Karpas-422 (cell line): ENCODE measurements around the gene KAZN. TPM values are rescaled to one million over a fixed set of nuclear protein-coding genes. Genes with fewer than 3 reads are reported as not detected.

Experiments
- DNase-seq: peaks from one replicate; pipeline ENCODE4 v3.0.0-alpha.2; 2015
- H2AFZ ChIP-seq: fragments of 200-600 bp; sonication (generic); 2 replicates; pipeline ENCODE4 v1.6.1; 2014; ENCODE audit warnings: antibody characterized with exemption, low read length, mixed read lengths
- H3K27ac ChIP-seq: fragments of 200-600 bp; sonication (generic); 2 replicates; pipeline ENCODE4 v1.5.1; 2014; ENCODE audit warnings: mild to moderate bottlenecking, low read length, moderate library complexity
- H3K27me3 ChIP-seq: fragments of 200-600 bp; sonication (generic); 2 replicates; pipeline ENCODE4 v1.6.1; 2014; ENCODE audit warnings: low read length, mixed read lengths
- H3K36me3 ChIP-seq: fragments of 200-600 bp; sonication (generic); 2 replicates; pipeline ENCODE4 v1.6.1; 2014; ENCODE audit warnings: low read length, mixed read lengths; ENCODE audit not compliant: insufficient read depth
- H3K4me1 ChIP-seq: fragments of 200-600 bp; sonication (generic); 2 replicates; pipeline ENCODE4 v1.6.1; 2014; ENCODE audit warnings: mild to moderate bottlenecking, low read length, mixed read lengths
- H3K4me2 ChIP-seq: fragments of 200-600 bp; sonication (generic); 2 replicates; pipeline ENCODE4 v1.6.1; 2014; ENCODE audit warnings: low read length, low read depth, mild to moderate bottlenecking; ENCODE audit not compliant: poor library complexity, severe bottlenecking
- H3K4me3 ChIP-seq: fragments of 200-600 bp; sonication (generic); 2 replicates; pipeline ENCODE4 v1.5.1; 2014; ENCODE audit warnings: mild to moderate bottlenecking, antibody characterized with exemption, low read length, mixed read lengths
- H3K79me2 ChIP-seq: fragments of 200-600 bp; sonication (generic); 2 replicates; pipeline ENCODE4 v1.6.1; 2014; ENCODE audit warnings: mild to moderate bottlenecking, low read length, mixed read lengths
- H3K9ac ChIP-seq: fragments of 200-600 bp; sonication (generic); 2 replicates; pipeline ENCODE4 v1.6.0; 2014; ENCODE audit warnings: low read length
- H3K9me2 ChIP-seq: fragments of 200-600 bp; sonication (generic), shearing (Covaris generic); replicated peaks from 2 replicates; pipeline ENCODE4 v1.6.0; 2014; ENCODE audit warnings: mild to moderate bottlenecking, low read length, moderate library complexity; ENCODE audit not compliant: insufficient read depth
- H3K9me3 ChIP-seq: fragments of 300-700, 200-600 bp; sonication (generic); 2 replicates; pipeline ENCODE4 v1.6.1; 2014; ENCODE audit warnings: low read length, mixed read lengths
- H4K20me1 ChIP-seq: fragments of 200-600 bp; sonication (generic); 2 replicates; pipeline ENCODE4 v1.6.1; 2014; ENCODE audit warnings: mild to moderate bottlenecking, antibody characterized with exemption, low read length, low read depth; ENCODE audit not compliant: insufficient read depth
- total RNA-seq: library from RNA; depleted of rRNA; stranded (reverse); fragments of >200 nt; shearing (Covaris generic); gene quantifications from 2 replicates; pipeline ENCODE4 v1.2.3, GENCODE V29; 2014; ENCODE audit warnings: low replicate concordance

KAZN gene
- total RNA-seq, 1 experiment from 2014 or later: not detected

DNA sequence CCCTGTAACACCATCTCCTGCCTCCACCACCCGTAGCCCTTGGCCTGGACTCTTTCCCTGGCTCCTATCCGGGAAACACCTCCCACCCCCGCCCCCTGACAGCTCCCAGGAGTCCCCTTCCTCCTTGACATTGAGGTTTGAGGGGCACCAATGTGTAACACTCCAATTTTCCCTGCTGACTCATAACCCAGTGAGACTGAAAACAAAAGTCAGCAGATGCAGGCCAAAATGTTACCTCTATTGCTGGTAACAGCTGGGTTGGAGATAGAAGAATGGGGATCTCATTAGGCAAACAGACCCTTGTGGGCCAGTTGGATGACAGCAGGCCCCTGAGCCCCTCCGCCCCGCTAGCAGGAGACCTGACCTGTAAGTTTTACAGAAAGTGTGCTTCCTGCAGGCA lies 237.2 kb downstream of the KAZN start:
- no peak overlapping the region for H3K4me2 ChIP-seq
- H3K27ac ChIP-seq: no peak overlapping the region
- no peaks in the 10 kb centered on the region for H3K9me3 ChIP-seq
- no peak for DNase-seq
- H3K9ac ChIP-seq: no peak overlapping the region
- no peaks in the 10 kb centered on the region for H4K20me1 ChIP-seq
- no peak overlapping the region for H3K4me3 ChIP-seq
- H3K27me3 ChIP-seq: no peaks in the 10 kb centered on the region
- H3K9me2 ChIP-seq: no peaks in the 10 kb centered on the region
- no peaks in the 10 kb centered on the region for H3K79me2 ChIP-seq
- H3K4me1 ChIP-seq: no peaks in the 10 kb centered on the region
- H3K36me3 ChIP-seq: no peaks in the 10 kb centered on the region
- no peak overlapping the region for H2AFZ ChIP-seq

DNA sequence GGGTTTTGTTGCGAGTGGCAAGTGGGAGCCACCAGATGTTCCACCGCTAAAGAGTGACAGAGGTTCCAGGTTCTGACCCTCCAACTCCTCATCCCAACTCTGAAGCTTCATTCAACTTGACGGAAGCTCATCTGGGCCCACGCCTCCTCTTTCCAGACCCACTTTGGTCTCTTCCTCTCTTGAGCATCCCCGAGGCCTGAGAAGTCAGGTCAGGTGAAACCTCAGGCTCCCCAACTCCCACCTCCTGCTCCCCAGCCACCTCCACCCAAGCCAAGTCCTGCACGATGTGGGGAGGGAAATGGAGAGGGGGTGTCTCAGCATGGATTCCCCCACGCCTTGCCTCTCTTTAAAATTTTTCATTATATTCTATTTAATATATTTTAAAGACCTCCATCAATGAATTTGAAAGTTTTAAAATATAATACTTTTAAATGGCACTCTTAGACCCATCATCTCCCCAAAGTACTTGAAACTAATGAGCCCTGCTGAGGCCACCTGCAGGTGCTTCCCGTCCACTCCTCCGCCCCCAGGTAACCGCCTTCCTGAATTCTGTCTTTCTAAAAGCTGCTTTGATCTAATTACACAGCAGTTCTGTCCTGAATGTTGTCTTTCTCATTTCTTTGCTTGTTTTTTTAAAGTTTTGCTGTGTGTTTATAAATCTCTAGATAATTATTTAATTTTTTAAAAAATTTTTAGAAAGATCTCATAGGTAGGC lies 238.1 kb downstream of the KAZN start:
- Histone ChIP-seq H3K9me2 (no peaks in the 10 kb centered on the region), H3K36me3 (no peaks in the 10 kb centered on the region), H3K4me1 (no peaks in the 10 kb centered on the region), H3K9me3 (peaks cover 1% of the 10 kb centered on the region; the same call in 1 of the 2 replicates), H3K27me3 (no peaks in the 10 kb centered on the region), H2AFZ (no peak overlapping the region), H3K27ac (no peak overlapping the region), H3K4me2 (no peak overlapping the region), H3K79me2 (no peaks in the 10 kb centered on the region), H3K9ac (no peak overlapping the region), H3K4me3 (no peak overlapping the region), H4K20me1 (no peaks in the 10 kb centered on the region)
- DNase-seq: no peak

DNA sequence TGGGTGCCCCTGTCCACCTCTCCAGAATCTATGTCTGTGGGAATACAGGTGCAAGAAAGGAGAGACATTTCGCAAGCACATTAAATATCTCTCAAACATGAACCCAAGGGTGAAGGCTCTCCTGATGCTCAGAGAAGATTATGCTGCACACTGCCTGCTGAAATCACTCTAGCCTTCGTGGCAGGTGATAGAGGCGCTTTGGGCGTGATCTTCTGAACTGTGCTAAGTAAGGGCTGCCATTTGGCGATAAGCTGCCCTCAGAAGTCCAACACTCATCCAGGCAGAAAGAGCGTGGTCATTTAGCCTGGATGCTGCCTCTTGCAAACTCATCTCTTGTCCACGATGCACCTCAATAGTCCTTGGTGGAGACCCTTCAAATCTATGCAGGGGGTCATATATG lies 241.9 kb downstream of the KAZN start:
- Histone ChIP-seq H3K9ac (no peak overlapping the region), H3K79me2 (no peaks in the 10 kb centered on the region), H2AFZ (no peak overlapping the region), H3K27ac (no peak overlapping the region), H3K9me3 (peaks cover 9% of the 10 kb centered on the region; the same call in 1 of the 2 replicates), H3K4me1 (no peaks in the 10 kb centered on the region), H4K20me1 (no peaks in the 10 kb centered on the region), H3K9me2 (no peaks in the 10 kb centered on the region), H3K4me2 (no peak overlapping the region), H3K27me3 (no peaks in the 10 kb centered on the region; the same call in 1 of the 2 replicates), H3K36me3 (no peaks in the 10 kb centered on the region), H3K4me3 (no peak overlapping the region)
- no peak for DNase-seq

DNA sequence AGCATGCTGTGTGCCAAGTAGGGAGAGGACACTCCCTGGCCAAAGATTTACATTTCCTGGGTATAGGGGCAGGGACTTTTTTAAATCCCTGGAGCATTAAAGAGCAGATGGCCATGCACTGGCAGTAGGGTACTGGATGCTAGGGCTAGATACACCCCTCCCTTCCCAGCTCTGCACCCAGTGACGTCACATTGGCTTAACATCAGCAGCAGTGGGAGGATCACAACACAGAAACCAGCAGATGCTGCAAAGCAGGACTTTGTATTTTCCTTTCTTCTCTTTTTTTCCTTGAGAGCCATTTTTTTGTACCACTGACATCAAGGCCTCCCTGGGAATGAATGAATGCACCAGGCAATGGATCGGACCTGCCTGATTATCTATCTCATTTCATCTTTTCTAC lies 243.0 kb downstream of the KAZN start:
- Histone ChIP-seq H3K9me2 (no peaks in the 10 kb centered on the region), H3K4me3 (no peak overlapping the region), H3K79me2 (no peaks in the 10 kb centered on the region), H3K27ac (no peak overlapping the region), H3K4me1 (no peaks in the 10 kb centered on the region), H4K20me1 (no peaks in the 10 kb centered on the region), H3K4me2 (no peak overlapping the region), H2AFZ (no peak overlapping the region), H3K27me3 (no peaks in the 10 kb centered on the region; the same call in 1 of the 2 replicates), H3K36me3 (no peaks in the 10 kb centered on the region), H3K9me3 (peaks cover 9% of the 10 kb centered on the region; the same call in 1 of the 2 replicates), H3K9ac (no peak overlapping the region)
- no peak for DNase-seq

DNA sequence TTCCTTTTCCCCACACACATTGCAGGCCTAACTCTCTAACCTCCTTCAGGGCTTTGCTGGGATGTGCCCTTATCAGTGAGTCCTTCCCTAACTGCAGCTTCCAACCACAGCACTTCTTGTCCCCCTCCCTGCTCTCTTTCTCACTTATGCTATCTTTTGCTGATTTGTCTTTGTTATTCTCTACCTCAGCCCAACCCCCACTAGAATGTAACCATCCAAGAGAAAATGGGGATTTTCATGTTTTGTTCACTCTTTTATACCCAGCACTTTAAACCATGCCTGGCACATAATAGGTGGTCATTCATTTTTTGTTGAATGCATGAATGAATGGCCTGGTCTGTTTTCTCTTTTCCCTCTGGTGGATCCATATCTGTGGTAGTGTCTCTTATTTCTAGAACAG lies 243.5 kb downstream of the KAZN start:
- H3K9me3 ChIP-seq: peaks cover 9% of the 10 kb centered on the region; the same call in 1 of the 2 replicates
- H3K79me2 ChIP-seq: no peaks in the 10 kb centered on the region
- DNase-seq: no peak
- no peak overlapping the region for H3K27ac ChIP-seq
- H3K9ac ChIP-seq: no peak overlapping the region
- no peaks in the 10 kb centered on the region for H4K20me1 ChIP-seq
- H3K4me1 ChIP-seq: no peaks in the 10 kb centered on the region
- no peaks in the 10 kb centered on the region; the same call in 1 of the 2 replicates for H3K27me3 ChIP-seq
- no peak overlapping the region for H3K4me3 ChIP-seq
- H3K9me2 ChIP-seq: no peaks in the 10 kb centered on the region
- no peaks in the 10 kb centered on the region for H3K36me3 ChIP-seq
- no peak overlapping the region for H2AFZ ChIP-seq
- H3K4me2 ChIP-seq: no peak overlapping the region

DNA sequence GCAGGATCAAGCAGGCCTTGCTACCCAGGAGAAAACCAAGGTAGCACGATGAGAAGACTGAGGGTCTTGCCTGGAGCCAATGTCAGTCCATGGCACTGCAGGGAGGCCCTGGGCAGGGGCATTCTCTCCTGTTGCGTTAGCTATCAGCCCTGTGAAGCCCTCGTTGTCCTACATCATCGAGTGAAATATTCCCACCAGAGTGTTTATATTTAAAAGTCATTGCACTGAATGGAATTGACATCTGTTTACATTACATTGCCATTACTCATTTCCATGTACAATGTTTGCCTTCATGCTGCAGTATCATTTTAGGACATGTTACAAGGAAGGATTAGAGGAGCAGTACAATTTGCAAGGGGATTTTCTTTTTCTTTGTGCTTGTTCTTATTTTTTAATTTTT lies 243.9 kb downstream of the KAZN start:
- Histone ChIP-seq H3K4me2 (no peak overlapping the region), H2AFZ (no peak overlapping the region), H3K27me3 (no peaks in the 10 kb centered on the region; the same call in 1 of the 2 replicates), H3K9ac (no peak overlapping the region), H3K27ac (no peak overlapping the region), H3K4me3 (no peak overlapping the region), H3K4me1 (no peaks in the 10 kb centered on the region), H3K9me2 (no peaks in the 10 kb centered on the region), H3K79me2 (no peaks in the 10 kb centered on the region), H3K36me3 (no peaks in the 10 kb centered on the region), H4K20me1 (no peaks in the 10 kb centered on the region), H3K9me3 (peaks cover 9% of the 10 kb centered on the region; the same call in 1 of the 2 replicates)
- no peak for DNase-seq

DNA sequence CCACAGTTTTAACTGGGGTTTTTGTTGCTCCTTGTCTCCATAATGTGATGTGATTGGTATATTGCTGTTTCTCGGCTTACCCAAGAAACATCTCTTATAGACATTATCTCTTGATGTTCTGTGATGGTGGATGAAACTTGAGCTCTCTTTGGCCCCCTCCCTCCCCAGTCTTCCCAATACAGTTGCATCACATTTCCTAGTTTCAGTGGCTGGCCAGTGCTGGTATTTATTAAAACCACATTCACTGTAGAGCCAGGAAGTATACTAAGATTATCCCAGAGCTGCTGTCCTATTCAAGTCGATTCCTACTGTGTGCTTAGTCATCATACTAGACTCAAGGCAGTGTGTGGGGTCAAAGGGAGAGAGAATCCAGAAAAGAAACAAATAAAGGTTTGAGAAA lies 244.4 kb downstream of the KAZN start:
- Histone ChIP-seq H3K4me2 (no peak overlapping the region), H3K9me3 (peaks cover 9% of the 10 kb centered on the region; the same call in 1 of the 2 replicates), H3K4me1 (no peaks in the 10 kb centered on the region), H3K27me3 (no peaks in the 10 kb centered on the region; the same call in 1 of the 2 replicates), H3K36me3 (no peaks in the 10 kb centered on the region), H3K9me2 (no peaks in the 10 kb centered on the region), H3K4me3 (no peak overlapping the region), H3K79me2 (no peaks in the 10 kb centered on the region), H3K27ac (no peak overlapping the region), H2AFZ (no peak overlapping the region), H3K9ac (no peak overlapping the region), H4K20me1 (no peaks in the 10 kb centered on the region)
- DNase-seq: no peak

DNA sequence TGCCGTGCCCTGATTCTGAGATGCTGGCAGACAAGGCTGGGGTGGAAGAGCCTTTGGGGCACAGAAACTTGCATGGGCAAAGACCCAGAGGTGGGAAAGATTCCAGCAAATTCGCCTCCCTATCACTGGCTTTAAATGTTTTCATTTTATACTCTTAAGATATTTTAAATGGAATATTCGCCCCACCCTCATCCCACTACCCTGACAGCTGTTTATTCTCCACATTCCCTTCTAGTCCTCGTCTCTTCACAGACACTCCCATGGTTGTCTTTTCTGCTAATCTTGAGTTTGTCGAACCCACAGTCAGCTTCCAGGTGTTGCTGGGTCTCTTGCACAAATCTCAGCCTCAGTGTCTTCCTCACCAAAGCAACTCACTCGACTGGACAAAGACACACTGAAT lies 245.0 kb downstream of the KAZN start:
- H2AFZ ChIP-seq: no peak overlapping the region
- H3K4me3 ChIP-seq: no peak overlapping the region
- no peaks in the 10 kb centered on the region for H3K36me3 ChIP-seq
- H3K4me1 ChIP-seq: no peaks in the 10 kb centered on the region
- no peaks in the 10 kb centered on the region for H3K79me2 ChIP-seq
- no peak for DNase-seq
- no peak overlapping the region for H3K9ac ChIP-seq
- no peaks in the 10 kb centered on the region for H3K9me2 ChIP-seq
- no peak overlapping the region for H3K27ac ChIP-seq
- no peaks in the 10 kb centered on the region for H4K20me1 ChIP-seq
- no peaks in the 10 kb centered on the region; the same call in 1 of the 2 replicates for H3K27me3 ChIP-seq
- H3K4me2 ChIP-seq: no peak overlapping the region
- peaks cover 9% of the 10 kb centered on the region; the same call in 1 of the 2 replicates for H3K9me3 ChIP-seq
